GM12892 (cell line): ENCODE data around the gene ARRDC5.

ENCODE experiments used
- POLR2A ChIP-seq: IDR thresholded peaks from 2 replicates; pipeline ENCODE4 v1.6.1; 2011; ENCODE audit warnings: low read depth, low read length, control low read depth
- TAF1 ChIP-seq: IDR thresholded peaks from 2 replicates; pipeline ENCODE4 v1.6.1; 2011; ENCODE audit warnings: low read depth, mild to moderate bottlenecking, control low read depth, low read length, borderline replicate concordance

DNA sequence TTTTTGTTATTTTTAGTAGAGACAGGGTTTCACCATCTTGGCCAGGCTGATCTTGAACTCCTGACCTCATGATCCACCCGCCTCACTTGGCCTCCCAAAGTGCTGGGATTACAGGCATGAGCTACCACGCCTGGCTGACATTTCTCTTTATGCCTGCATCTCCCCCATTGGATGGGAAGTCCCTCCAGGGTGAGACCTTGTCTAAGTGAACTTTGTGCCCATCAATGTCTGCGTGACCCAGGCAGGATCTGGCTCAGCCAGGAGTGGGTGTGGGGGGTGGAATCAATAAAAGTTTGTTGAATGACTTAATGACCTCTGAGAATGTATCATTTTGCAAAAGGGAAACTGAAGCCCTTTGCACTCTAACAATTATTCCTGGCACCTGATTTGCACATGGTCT, 1.8 kb upstream of the ARRDC5 start:
- TF ChIP-seq TAF1 (no peak), POLR2A (no peak)
